ENCODE measurements around the gene CDCA7L.

DNA sequence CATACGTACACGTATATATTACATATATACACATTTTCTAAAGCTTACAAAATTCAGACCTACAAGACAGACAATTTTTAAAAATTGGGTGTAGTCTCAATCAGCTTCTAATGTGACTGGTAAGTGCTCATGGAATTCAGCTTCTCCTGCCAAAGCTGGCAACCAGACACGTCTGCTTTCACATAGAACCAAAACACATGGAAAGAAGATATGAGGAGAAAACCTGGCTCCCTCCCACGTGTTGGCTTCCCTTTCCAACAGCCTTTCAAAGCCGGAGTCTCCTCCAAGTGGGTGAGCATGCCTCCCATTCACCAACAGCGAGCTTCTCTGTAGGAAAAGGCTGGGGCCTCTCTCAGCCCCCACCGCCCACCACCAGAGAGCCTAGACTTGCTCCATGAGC, 33.4 kb downstream of the CDCA7L start:
- TF ChIP-seq, protein P1, sequence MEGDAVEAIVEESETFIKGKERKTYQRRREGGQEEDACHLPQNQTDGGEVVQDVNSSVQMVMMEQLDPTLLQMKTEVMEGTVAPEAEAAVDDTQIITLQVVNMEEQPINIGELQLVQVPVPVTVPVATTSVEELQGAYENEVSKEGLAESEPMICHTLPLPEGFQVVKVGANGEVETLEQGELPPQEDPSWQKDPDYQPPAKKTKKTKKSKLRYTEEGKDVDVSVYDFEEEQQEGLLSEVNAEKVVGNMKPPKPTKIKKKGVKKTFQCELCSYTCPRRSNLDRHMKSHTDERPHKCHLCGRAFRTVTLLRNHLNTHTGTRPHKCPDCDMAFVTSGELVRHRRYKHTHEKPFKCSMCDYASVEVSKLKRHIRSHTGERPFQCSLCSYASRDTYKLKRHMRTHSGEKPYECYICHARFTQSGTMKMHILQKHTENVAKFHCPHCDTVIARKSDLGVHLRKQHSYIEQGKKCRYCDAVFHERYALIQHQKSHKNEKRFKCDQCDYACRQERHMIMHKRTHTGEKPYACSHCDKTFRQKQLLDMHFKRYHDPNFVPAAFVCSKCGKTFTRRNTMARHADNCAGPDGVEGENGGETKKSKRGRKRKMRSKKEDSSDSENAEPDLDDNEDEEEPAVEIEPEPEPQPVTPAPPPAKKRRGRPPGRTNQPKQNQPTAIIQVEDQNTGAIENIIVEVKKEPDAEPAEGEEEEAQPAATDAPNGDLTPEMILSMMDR (IDR thresholded peaks at IDR 0.05 in 8 of 11, conservative IDR thresholded peaks at IDR 0.05 in 3 of 11), result no peak
- TF ChIP-seq POLR2A (IDR thresholded peaks at IDR 0.05) (no peak), POLR2AphosphoS5 (IDR thresholded peaks at IDR 0.05) (no peak)
